HG02759 (cell line): ENCODE results near the gene TRAPPC6A.

Source experiments
- ATAC-seq: cut with Tn5 transposase; IDR thresholded peaks from one replicate; pipeline ENCODE4 v1.9.1; 2021; ENCODE audit warnings: mild to moderate bottlenecking, moderate library complexity; ENCODE audit not compliant: unreplicated experiment

Gene TRAPPC6A

DNA sequence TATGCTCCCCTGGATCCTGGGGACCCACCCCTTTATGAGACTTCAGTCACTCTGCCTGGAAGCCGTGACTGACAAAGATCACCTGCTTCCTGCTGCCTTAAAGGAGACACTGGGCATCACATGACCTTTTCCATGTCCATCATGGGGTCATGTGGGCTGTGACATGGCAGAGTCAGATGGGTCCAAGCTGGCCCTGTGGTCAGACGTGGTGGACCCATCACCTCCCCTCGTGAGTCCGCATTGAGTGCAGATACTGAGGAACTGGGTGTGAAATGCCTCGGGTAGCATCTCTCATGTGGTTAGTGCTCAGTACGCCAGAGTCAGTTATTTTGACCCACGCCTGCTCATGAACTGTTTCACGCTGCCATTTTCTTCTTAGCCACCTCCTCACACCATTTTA, 44.4 kb downstream of the TRAPPC6A start:
- ATAC-seq = no peak

- no peak for ATAC-seq
Measured at GRCh38 chr19:45130888-45131615, 47.0 kb downstream of the TRAPPC6A start.

DNA sequence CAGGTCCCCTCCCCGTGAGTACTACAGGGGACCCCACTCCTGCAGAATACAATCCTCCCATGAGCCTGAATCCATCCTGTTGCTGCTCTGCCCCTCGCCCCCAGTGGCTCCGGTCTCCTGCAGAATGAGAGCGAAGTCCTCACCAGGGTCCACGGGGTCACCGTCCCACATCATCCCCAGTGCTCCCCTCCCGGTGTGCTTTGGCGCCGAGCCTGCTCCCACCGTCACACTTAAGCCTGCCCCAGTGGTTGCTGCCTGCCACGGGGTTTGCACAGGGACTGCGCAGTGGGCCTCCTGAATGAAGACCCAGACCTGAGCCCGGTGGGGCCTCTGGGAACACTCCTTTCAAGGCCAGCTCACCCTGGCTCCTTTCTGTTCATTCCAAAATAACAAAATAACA, 47.8 kb downstream of the TRAPPC6A start:
- ATAC-seq = no peak

DNA sequence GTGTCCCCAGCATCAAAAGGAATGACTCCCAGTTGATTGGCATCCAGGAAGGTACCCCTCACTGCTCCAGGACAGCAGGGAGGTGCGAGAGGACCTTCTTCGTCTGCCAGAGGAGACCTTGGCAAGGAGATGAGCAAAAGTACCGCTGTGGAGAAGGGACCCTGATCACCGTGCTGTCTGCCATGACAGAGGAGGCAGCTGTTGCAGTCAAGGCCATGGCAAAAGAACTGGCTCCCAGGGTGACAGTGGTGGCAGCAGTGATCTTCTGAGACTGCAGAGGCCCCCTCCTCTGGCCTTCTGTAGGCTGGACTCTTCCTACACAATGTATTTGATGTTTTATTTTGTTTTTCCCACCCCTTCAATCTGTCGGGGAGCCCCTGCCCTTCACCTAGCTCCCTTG, 49.2 kb downstream of the TRAPPC6A start:
- no peak for ATAC-seq

GRCh38 chr19:45128146-45128545, 49.9 kb downstream of the TRAPPC6A start:
- ATAC-seq = no peak

- no peak for ATAC-seq
Measured at GRCh38 chr19:45126654-45127053, 51.4 kb downstream of the TRAPPC6A start.

GRCh38 chr19:45125975-45126493, 52.0 kb downstream of the TRAPPC6A start:
- ATAC-seq = no peak

- ATAC-seq = no peak
Measured at GRCh38 chr19:45125360-45125759, 52.7 kb downstream of the TRAPPC6A start.

DNA sequence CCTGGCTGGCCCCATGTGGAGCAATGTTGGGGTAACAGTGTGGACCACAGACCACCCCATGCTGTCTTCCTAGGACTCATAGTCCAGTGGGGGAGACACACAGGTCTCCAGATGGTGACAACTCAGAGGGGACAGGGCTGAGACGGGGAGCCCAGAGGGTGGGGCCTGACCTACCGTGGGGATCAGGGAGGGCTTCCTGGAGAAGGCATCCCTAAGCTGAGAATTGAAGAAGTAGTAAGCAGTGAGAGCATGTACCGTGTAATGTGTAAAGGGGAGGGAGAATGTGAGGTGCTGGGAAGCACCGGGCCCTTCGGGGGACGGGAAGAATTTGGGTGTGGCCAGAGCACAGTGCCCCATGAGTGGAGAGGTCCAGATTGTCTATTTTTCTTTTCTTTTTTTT, 54.0 kb downstream of the TRAPPC6A start:
- no peak for ATAC-seq

DNA sequence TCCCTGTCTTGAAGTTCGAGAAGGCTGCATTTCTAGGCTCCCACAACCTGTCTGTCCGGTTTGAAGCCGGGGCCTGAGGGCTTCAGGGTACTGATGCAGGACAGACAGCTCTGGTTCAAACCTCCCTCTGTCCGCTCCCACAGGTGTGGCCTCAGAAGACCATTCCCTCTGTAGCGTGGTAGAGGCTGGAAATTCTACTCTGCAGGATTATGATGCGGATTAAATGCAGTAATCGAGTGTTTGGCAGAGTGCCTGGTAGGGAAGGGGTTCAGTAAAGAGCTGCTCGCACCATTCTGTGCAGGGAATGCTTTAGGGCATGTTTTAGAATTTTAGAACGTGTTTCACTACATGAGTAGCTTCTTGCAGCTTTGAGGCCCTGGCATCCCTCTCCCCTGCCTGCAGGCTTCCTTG, 54.6 kb downstream of the TRAPPC6A start:
- no peak for ATAC-seq

DNA sequence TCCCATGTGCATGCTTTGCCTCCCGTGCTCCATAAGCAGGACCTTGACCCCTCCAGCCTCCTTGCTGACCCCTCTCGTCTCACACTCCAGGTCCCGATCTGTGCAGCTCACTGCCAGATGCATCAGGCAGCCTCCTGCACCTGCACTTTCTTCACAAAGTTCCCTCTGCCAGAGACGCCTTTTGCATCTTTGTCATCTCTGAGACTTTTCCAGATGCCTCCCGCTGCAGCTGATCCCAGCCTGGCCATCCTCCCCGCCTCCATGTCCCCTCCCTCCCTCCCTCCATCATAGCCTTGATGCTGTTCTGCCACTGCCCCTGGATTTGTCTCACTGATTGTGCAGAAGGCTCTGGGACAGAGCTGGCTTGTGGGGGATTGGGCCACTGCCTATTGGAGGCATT, 55.2 kb downstream of the TRAPPC6A start:
- ATAC-seq = no peak

DNA sequence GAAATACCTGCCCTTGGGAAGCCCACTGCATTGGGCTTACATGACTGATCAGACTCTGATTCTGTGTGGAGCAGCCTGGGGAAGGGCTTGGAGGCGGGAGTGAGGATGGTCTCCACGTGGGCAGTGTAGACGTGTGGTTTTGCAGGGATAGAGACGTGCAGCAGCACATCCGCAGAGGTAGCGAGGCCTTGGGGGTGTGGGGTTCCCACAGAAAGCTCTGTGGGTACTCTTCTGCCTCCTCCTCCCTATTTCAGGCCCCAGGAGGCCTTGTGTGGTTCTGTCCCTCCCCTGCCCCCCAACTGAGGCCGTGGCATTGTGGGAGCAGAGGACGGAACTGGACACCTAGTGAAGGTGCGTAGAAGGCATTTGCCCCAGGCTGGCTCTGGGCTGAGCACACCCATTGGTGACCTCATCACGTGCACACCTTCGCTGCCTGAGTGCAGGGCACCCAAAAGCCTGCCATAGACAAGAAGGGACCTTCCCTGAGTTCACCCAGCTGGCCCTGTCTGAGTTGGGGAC, 56.2 kb downstream of the TRAPPC6A start:
- no peak for ATAC-seq

DNA sequence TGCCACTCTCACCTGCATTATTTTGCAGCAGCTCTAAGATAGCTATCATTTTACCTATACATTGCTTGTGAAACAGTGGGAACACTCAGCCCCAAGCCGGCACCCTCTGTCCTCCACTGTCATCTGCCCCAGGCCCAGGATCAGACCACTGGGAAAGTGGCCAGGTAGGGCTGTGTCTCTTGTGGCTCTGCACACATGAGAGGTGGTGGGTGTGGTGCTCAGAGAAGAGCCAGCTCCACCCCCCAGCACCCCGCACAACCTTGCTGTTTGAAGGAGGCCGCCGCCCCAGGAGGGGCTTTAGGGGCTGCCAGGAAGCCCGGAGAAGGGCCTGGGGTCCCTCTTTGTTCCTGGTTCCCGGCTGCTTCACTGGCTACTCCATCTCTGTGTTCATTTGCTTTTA, 58.5 kb downstream of the TRAPPC6A start:
- ATAC-seq = no peak

- ATAC-seq = peak; percentile 54
Measured at GRCh38 chr19:45118591-45119355, 59.3 kb downstream of the TRAPPC6A start.

DNA sequence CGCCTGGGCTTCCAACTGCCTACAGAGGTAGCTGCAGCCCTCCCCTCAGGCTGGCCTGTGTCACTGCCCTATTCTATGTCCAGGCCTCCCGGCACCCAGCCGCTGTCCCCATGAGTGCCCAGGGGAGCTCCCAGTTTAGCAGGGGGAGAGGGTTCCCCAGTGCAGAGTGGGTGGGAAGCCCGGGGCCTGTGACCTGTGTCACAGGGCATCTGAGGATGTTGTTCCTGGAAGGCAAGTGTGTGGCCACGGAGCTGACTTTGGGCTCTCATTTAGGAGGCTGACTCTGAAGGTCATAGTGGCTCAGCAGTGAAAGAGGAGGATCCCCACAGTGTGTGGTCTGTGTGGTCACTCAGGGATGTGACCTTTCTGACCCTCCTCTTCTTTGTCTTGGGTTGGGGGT, 59.9 kb downstream of the TRAPPC6A start:
- ATAC-seq = no peak

- no peak for ATAC-seq
Measured at GRCh38 chr19:45117671-45118070, 60.4 kb downstream of the TRAPPC6A start.

GRCh38 chr19:45117167-45117594, 60.9 kb downstream of the TRAPPC6A start:
- no peak for ATAC-seq

- no peak for ATAC-seq
Measured at GRCh38 chr19:45115809-45116615, 62.0 kb downstream of the TRAPPC6A start.

GRCh38 chr19:45114116-45114515, 63.9 kb downstream of the TRAPPC6A start:
- no peak for ATAC-seq

DNA sequence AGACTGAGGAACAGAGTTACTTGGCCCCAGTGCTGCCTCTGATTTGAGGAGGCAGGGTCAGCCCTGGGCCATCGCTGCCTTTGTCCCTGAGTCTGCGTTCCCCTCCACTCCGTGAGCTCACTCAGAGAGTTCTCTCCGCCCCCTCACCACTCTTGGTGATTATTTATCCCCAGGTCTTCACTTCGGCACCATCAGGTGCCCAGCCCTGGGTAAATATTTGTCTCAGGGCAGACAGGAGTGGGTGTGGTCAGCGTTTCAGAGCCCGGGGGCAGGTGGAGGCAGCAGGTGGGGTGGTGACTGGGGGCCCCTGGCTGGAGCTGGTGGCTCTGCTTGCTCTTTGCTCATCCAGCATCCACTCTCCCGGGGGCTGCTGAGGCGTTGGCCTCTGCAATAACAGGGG, 64.4 kb downstream of the TRAPPC6A start:
- ATAC-seq = no peak
